Omental fat pad (tissue), 4 donors: ENCODE measurements around the gene TEX2. TPM values are rescaled to one million over a fixed set of nuclear protein-coding genes. Genes with fewer than 3 reads are reported as not detected.

Experiments used
- ATAC-seq: fragments of 150-250 bp; one replicate; pipeline ENCODE4 v1.9.1; 2016; ENCODE audit warnings: mild to moderate bottlenecking, moderate library complexity; ENCODE audit not compliant: low FRiP score
- DNase-seq: peaks from one replicate; pipeline ENCODE4 v3.0.0-alpha.2; 2019; ENCODE audit warnings: low spot score
- CTCF ChIP-seq, 3 donors: fragments of 450-650 bp; IDR thresholded peaks; one replicate each; pipeline ENCODE4 v1.5.1; 2016 to 2017; ENCODE audit warnings: antibody characterized with exemption in 3 of 3, mild to moderate bottlenecking in 3 of 3, moderate library complexity in 2 of 3
- total RNA-seq, 4 donors: library from RNA; depleted of rRNA; stranded (reverse); fragments of >200 nt; gene quantifications; one replicate each; pipeline ENCODE4 v1.1.0, GENCODE V29; 2016

TEX2 gene
- total RNA-seq, 4 donors from 2014 or later, result 34.8 to 113 (median 85.2) TPM

- ATAC-seq (peak; percentile 52), DNase-seq (no peak)
- TF ChIP-seq CTCF (IDR thresholded peaks at IDR 0.05), result peak in 1 of 3 donors; percentile 32
Measured at GRCh38 chr17:64281962-64282752, 19.1 kb upstream of the TEX2 start.

- peak; percentile 29 for DNase-seq
- TF ChIP-seq CTCF (IDR thresholded peaks at IDR 0.05), result no peak
- ATAC-seq, result peak; percentile 52
Measured at GRCh38 chr17:64278614-64279013, 15.6 kb upstream of the TEX2 start.

- no peak for DNase-seq
- no peak for TF ChIP-seq CTCF (IDR thresholded peaks at IDR 0.05)
- ATAC-seq, result no peak
Measured at GRCh38 chr17:64277831-64278562, 14.9 kb upstream of the TEX2 start.

- TF ChIP-seq CTCF (IDR thresholded peaks at IDR 0.05), result no peak
- ATAC-seq (no peak), DNase-seq (no peak)
Measured at GRCh38 chr17:64276961-64277505, 14.0 kb upstream of the TEX2 start.

- no peak for ATAC-seq
- no peak for TF ChIP-seq CTCF (IDR thresholded peaks at IDR 0.05)
Measured at GRCh38 chr17:64275016-64275415, 12.0 kb upstream of the TEX2 start.

GRCh38 chr17:64273006-64273405 lies 9.9 kb upstream of the TEX2 start:
- no peak for TF ChIP-seq CTCF (IDR thresholded peaks at IDR 0.05)
- DNase-seq (no peak), ATAC-seq (no peak)

More at GRCh38 chr17:64275016-64275415, 12.0 kb upstream of the TEX2 start:
- no peak for DNase-seq
